GM12801 (cell line): ENCODE results near the gene LDB2.

Experiments
- CTCF ChIP-seq: IDR thresholded peaks from one replicate; pipeline ENCODE4 v1.5.1; 2011; ENCODE audit warnings: control low read depth; ENCODE audit not compliant: insufficient read length; ENCODE audit errors: extremely low read depth

Gene LDB2

GRCh38 chr4:16513876-16514275 lies 384.6 kb downstream of the LDB2 start:
- no peak for TF ChIP-seq CTCF

GRCh38 chr4:16508968-16509367 lies 389.5 kb downstream of the LDB2 start:
- no peak for TF ChIP-seq CTCF

GRCh38 chr4:16505726-16506125 lies 392.7 kb downstream of the LDB2 start:
- TF ChIP-seq CTCF, result no peak

GRCh38 chr4:16505267-16505666 lies 393.2 kb downstream of the LDB2 start:
- TF ChIP-seq CTCF, result no peak

GRCh38 chr4:16503421-16504100 lies 394.9 kb downstream of the LDB2 start:
- no peak for TF ChIP-seq CTCF

- no peak for TF ChIP-seq CTCF
Measured at GRCh38 chr4:16498978-16499377, 399.5 kb downstream of the LDB2 start.

GRCh38 chr4:16496501-16496900 lies 401.9 kb downstream of the LDB2 start:
- TF ChIP-seq CTCF, result no peak
